CD14-positive monocyte (primary cell): ENCODE measurements around the gene ABCA10. TPM values are rescaled to one million over a fixed set of nuclear protein-coding genes. Genes with fewer than 3 reads are reported as not detected.

Experiments used
- DNase-seq, 3 donors: peaks; one replicate each; pipeline ENCODE4 v3.0.0-alpha.2; 2011 to 2022
- H2AFZ ChIP-seq: 2 replicates; pipeline ENCODE4 v1.6.0; 2012; ENCODE audit warnings: mild to moderate bottlenecking, low read depth, low read length, inconsistent platforms; ENCODE audit not compliant: insufficient read depth, poor library complexity, severe bottlenecking
- H3K27ac ChIP-seq, 2 donors: 1 replicate in 1 of 2; 2 replicates in 1 of 2; pipeline ENCODE4 v1.5.1; 2012 to 2013; ENCODE audit warnings: low read length in 2 of 2, control low read depth in 1 of 2, inconsistent platforms in 1 of 2, low read depth in 1 of 2, mild to moderate bottlenecking in 1 of 2
- H3K27me3 ChIP-seq, 2 donors: one replicate each; pipeline versions ENCODE4 v1.6.0 to v1.6.1; 2011 to 2013; ENCODE audit warnings: low read length in 2 of 2; ENCODE audit not compliant: control insufficient read depth in 2 of 2, insufficient read depth in 2 of 2
- H3K36me3 ChIP-seq, 2 donors: replicated peaks in 1 of 2; 1 replicate in 1 of 2; 2 replicates in 1 of 2; pipeline versions ENCODE4 v1.5.1 to v1.6.1; 2012 to 2013; ENCODE audit warnings: low read length in 2 of 2, control low read depth in 1 of 2, inconsistent platforms in 1 of 2, mild to moderate bottlenecking in 1 of 2; ENCODE audit not compliant: insufficient read depth in 2 of 2, control insufficient read depth in 1 of 2
- H3K4me1 ChIP-seq, 2 donors: 1 replicate in 1 of 2; 2 replicates in 1 of 2; pipeline versions ENCODE4 v1.5.1 to v1.6.1; 2012 to 2013; ENCODE audit warnings: low read length in 2 of 2, control low read depth in 1 of 2, inconsistent platforms in 1 of 2, mild to moderate bottlenecking in 1 of 2, moderate library complexity in 1 of 2; ENCODE audit not compliant: insufficient read depth in 2 of 2, control insufficient read depth in 1 of 2
- H3K4me2 ChIP-seq: replicated peaks from 2 replicates; pipeline ENCODE3; 2012; ENCODE audit warnings: low read length, moderate library complexity, mild to moderate bottlenecking; ENCODE audit not compliant: poor library complexity, severe bottlenecking; ENCODE audit errors: extremely low read depth
- H3K4me3 ChIP-seq, 3 experiments: fragments of 200-600 bp in 1 of 3; sonication (generic) in 1 of 3; replicated peaks in 1 of 3; 1 replicate in 2 of 3; 2 replicates in 1 of 3; pipeline ENCODE4 v1.5.1; 2011 to 2013; ENCODE audit warnings: low read length in 3 of 3, mild to moderate bottlenecking in 3 of 3, control low read depth in 2 of 3, low read depth in 2 of 3, inconsistent platforms in 1 of 3, moderate library complexity in 1 of 3
- H3K79me2 ChIP-seq: 2 replicates; pipeline ENCODE4 v1.6.0; 2012; ENCODE audit warnings: mild to moderate bottlenecking, control low read depth, inconsistent platforms, low read length, moderate library complexity; ENCODE audit not compliant: insufficient read depth
- H3K9ac ChIP-seq: 2 replicates; pipeline ENCODE4 v1.6.0; 2017; ENCODE audit warnings: low read length, mild to moderate bottlenecking; ENCODE audit not compliant: insufficient read depth, poor library complexity, severe bottlenecking
- H3K9me3 ChIP-seq, 2 donors: replicated peaks in 1 of 2; 1 replicate in 1 of 2; 2 replicates in 1 of 2; pipeline versions ENCODE4 v1.5.1 to v1.6.1; 2012 to 2013; ENCODE audit warnings: low read length in 2 of 2, control low read depth in 1 of 2; ENCODE audit not compliant: control insufficient read depth in 1 of 2, insufficient read depth in 1 of 2
- H4K20me1 ChIP-seq: 2 replicates; pipeline ENCODE4 v1.6.0; 2012; ENCODE audit warnings: mild to moderate bottlenecking, low read length, control low read depth, moderate library complexity; ENCODE audit not compliant: insufficient read depth
- H3K27ac Mint-ChIP-seq, 7 donors: one replicate each; pipeline ENCODE4 v1.8.0; 2020; ENCODE audit warnings: mild to moderate bottlenecking in 7 of 7, mixed read lengths in 7 of 7, moderate library complexity in 6 of 7, inconsistent platforms in 2 of 7
- H3K27me3 Mint-ChIP-seq, 3 donors: one replicate each; pipeline ENCODE4 v1.8.0; 2021 to 2022; ENCODE audit warnings: low read depth in 3 of 3, mild to moderate bottlenecking in 3 of 3, mixed read lengths in 3 of 3, moderate library complexity in 3 of 3, inconsistent platforms in 1 of 3
- H3K36me3 Mint-ChIP-seq, 2 donors: one replicate each; pipeline ENCODE4 v1.8.0; 2020; ENCODE audit warnings: mixed read lengths in 2 of 2, inconsistent platforms in 1 of 2, mild to moderate bottlenecking in 1 of 2
- H3K4me1 Mint-ChIP-seq: one replicate; pipeline ENCODE4 v1.8.0; 2020; ENCODE audit warnings: mild to moderate bottlenecking, mixed read lengths
- H3K4me3 Mint-ChIP-seq, 2 donors: one replicate each; pipeline ENCODE4 v1.8.0; 2020; ENCODE audit warnings: mild to moderate bottlenecking in 2 of 2, mixed read lengths in 2 of 2, moderate library complexity in 1 of 2
- H3K9me3 Mint-ChIP-seq, 7 donors: one replicate each; pipeline ENCODE4 v1.8.0; 2020 to 2022; ENCODE audit warnings: mixed read lengths in 7 of 7, mild to moderate bottlenecking in 6 of 7, moderate library complexity in 6 of 7, inconsistent platforms in 2 of 7
- CTCF ChIP-seq: fragments of 200-600 bp; IDR thresholded peaks from one replicate; pipeline ENCODE4 v1.8.0; 2022; ENCODE audit warnings: antibody characterized with exemption, mild to moderate bottlenecking
- WGBS: methylation state at CpG from one replicate; pipeline ENCODE4 v1.1.5; 2013; ENCODE audit warnings: missing lambda C conversion rate; ENCODE audit not compliant: insufficient coverage; 5-methylcytosine and 5-hydroxymethylcytosine counted together
- intact Hi-C, 2 donors: fragments of 100-400 bp; cut with micrococcal nuclease; formaldehyde crosslinking; loops; one replicate each; pipeline versions ENCODE4 v1.15.0 to v1.15.1; 2023
- polyA plus RNA-seq, 3 donors: library from polyadenylated mRNA; depleted of rRNA in 1 of 3; unstranded in 2 of 3; stranded (reverse) in 1 of 3; fragments of 300-500 nt in 2 of 3; fragments of >200 nt in 1 of 3; fragmentation: Illumina TruSeq in 2 of 3; gene quantifications; 1 replicate in 2 of 3; 2 replicates in 1 of 3; pipeline ENCODE4 v1.2.3, GENCODE V29; 2012 to 2021

ABCA10 gene
- polyA plus RNA-seq, 3 donors = 0.08 to 0.13 TPM; not detected in 1

- H3K27me3 Mint-ChIP-seq = no peaks in the 10 kb centered on the region
- peak overlapping the region; percentile 30 for H2AFZ ChIP-seq
- intact Hi-C loops = no loop called here
- no peak overlapping the region for H3K4me3 ChIP-seq
- no peaks in the 10 kb centered on the region for H4K20me1 ChIP-seq
- H3K4me1 Mint-ChIP-seq = peaks cover 3% of the 10 kb centered on the region
- H3K27ac ChIP-seq = no peak overlapping the region
- no peaks in the 10 kb centered on the region for H3K79me2 ChIP-seq
- peaks cover 0 to 6% of the 10 kb centered on the region in 2 donors for H3K36me3 Mint-ChIP-seq
- no peaks in the 10 kb centered on the region for H3K27me3 ChIP-seq
- no peak overlapping the region for H3K9ac ChIP-seq
- no peak for TF ChIP-seq CTCF
- peaks cover 7 to 17% (median 9%) of the 10 kb centered on the region in 7 donors for H3K9me3 Mint-ChIP-seq
- DNase-seq = no peak
- no peak overlapping the region for H3K4me2 ChIP-seq
- H3K4me1 ChIP-seq = no peaks in the 10 kb centered on the region
- H3K36me3 ChIP-seq = no peaks in the 10 kb centered on the region
- H3K27ac Mint-ChIP-seq = no peak overlapping the region
- H3K4me3 Mint-ChIP-seq = no peak overlapping the region
- H3K9me3 ChIP-seq = peaks cover 0 to 14% of the 10 kb centered on the region in 2 donors
Measured at GRCh38 chr17:69192754-69193153, 35.9 kb downstream of the ABCA10 start.

DNA sequence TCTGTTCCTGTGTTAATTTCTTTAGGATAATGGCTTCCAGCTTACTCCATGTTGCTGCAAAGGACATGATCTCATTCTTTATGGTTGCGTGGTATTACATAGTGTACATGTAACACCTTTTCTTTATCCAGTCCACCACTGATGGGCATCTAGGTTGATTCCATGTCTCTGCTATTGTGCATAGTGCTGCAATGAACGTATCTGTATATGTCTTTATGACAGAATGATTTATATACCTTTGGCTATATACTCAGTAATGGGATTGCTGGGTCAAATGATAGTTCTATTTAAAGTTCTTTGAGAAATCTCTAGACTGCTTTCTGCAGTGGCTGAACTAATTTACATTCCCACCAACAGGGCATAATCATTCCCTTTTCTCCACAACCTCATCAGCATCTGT, 39.8 kb downstream of the ABCA10 start:
- intact Hi-C loops = no loop called here
- Histone ChIP-seq H3K27me3 (no peaks in the 10 kb centered on the region), H2AFZ (no peak overlapping the region), H3K27ac (no peak overlapping the region), H4K20me1 (no peaks in the 10 kb centered on the region), H3K4me3 (no peak overlapping the region), H3K4me1 (no peaks in the 10 kb centered on the region), H3K9ac (no peak overlapping the region), H3K4me2 (no peak overlapping the region), H3K9me3 (peaks cover 0 to 6% of the 10 kb centered on the region in 2 donors), H3K36me3 (no peaks in the 10 kb centered on the region), H3K79me2 (no peaks in the 10 kb centered on the region)
- no peak for TF ChIP-seq CTCF
- Mint-ChIP-seq H3K4me1 (peaks cover 3% of the 10 kb centered on the region), H3K36me3 (no peaks in the 10 kb centered on the region), H3K4me3 (no peak overlapping the region), H3K27ac (no peak overlapping the region), H3K9me3 (peaks cover 0 to 7% (median 0%) of the 10 kb centered on the region in 7 donors), H3K27me3 (peaks cover 0 to 1% (median 0%) of the 10 kb centered on the region in 3 donors)
- no CpG with 5 or more reads among the region's 2 CpGs for WGBS
- DNase-seq = no peak
